CD4-positive, alpha-beta T cell treated with Interleukin-17A for 1 hour (primary cell): ENCODE results near the gene CLDN15.

Experiments used
- DNase-seq: peaks from one replicate; pipeline ENCODE4 v3.0.0-alpha.2; 2020

CLDN15 gene

DNA sequence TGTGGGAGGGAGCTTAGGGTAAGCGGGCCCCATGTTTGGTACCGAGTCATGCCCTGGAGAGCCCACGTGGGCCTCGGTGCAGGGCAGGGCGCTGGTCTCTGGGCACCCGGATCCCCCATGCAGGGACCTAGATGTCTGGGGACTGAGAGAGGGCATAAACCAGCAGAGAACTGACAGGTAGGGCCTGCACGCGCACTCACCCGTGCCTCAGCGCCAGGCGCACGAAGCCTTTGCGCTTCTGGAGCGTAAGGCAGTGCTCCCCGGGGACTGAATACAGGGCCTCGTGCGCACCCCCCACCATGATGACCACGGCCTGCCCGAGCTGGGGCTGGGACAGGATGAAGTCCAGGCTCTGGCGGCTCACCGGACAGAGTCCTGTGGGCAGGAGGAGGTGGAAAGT, 39.6 kb downstream of the CLDN15 start:
- no peak for DNase-seq

DNA sequence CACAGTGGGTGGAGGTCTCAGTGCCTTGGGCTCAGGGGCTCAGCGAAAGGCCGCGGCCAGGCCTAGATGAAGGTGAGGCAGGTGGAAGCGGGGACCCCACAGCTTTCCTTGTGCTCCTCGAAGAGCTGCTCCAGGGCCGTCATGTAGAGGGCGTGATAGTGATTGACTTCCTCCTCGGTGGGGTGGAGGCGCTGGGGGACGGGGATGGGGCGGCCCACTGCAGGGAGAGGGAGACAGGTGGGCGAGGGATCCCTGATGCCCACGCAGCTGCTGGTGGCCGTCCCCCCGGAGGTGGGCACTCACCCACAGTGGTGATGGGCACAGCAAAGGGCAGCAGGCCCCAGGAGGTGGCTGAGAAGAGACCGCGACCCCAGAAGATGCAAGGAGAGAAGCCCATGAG, 41.7 kb downstream of the CLDN15 start:
- no peak for DNase-seq

- DNase-seq: no peak
Observed at GRCh38 chr7:101189109-101189508, 48.5 kb downstream of the CLDN15 start.

DNA sequence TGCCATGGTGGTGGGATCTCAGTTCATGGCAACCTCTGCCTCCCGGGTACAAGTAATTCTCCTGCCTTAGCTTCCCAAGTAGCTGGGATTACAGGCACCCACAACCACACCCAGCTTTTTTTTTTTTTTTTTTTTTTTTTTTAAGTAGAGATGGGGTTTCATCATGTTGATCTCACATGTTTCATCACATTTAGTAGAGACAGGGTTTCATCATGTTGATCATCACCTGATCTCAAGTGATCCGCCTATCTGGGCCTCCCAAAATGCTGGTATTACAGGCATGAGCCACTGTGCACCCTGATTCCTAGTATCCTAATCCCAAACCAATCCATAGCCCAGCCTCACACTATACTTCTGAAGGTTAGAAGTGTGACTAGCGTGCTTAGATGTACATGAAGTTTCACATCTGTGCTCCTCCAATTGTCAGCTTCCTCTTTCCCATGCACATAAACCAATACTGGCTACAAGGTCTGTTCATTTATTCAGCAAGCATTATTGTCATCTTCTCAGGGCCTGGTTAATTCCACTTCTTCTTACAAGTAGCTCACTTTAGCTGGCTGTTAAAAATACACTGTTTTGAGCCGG, 50.7 kb downstream of the CLDN15 start:
- DNase-seq: no peak

- DNase-seq: no peak
Observed at GRCh38 chr7:101186194-101186593, 51.4 kb downstream of the CLDN15 start.

GRCh38 chr7:101185258-101185839, 52.3 kb downstream of the CLDN15 start:
- no peak for DNase-seq
